ENCODE data around the gene ITGB2.
A peak's percentile ranks its signal among the peaks of the same experiment; 100 is the strongest.
"Not testable (repeated sequence)": the region's sequence is repeated elsewhere in the genome, so short reads cannot be mapped to it uniquely, and the experiment has no call there.

The ITGB2 gene

DNA sequence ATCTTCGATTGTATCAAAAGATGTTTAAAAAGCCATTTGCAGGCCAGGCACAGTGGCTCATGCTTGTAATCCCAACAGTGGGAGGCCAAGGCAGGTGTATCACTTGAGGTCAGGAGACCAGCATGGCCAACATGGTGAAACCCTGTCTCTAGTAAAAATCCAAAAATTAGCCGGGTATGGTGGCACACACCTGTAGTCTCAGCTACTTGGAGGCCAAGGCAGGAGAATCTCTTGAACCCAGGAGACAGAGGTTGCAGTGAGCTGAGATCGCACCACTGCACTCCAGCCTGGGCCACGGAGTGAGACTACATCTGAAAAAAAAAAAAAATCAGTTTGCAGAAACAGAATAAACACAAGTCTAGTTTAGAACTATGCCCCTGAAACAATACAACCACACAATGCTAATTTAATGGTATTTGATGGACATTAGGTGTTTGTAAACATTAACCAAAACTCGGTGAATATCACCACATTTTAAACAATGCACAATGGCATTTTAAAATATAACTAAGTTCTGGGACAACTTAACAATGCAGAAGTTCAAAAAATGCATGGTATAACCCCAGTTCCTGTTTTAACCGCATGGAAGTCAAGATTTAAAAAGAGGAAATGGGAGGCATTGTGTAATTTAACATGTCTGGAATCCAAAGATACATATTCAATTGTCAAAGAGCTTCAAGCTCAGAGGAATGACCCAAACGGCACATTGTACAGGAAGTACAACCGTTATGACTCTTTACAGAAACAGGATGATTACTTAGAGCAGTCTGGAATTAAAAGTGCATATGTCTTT is 40.1 kb downstream of the ITGB2 start:
- Histone ChIP-seq H3K27ac (no peak overlapping the region), H3K4me1 (peaks cover 0 to 8% (median 5%) of the 10 kb centered on the region in 4 donors), H3K9me3 (no peaks in the 10 kb centered on the region), H3K27me3 (peaks cover 0 to 2% of the 10 kb centered on the region in 2 donors), H3K4me3 (no peak overlapping the region), H3K36me3 (no peaks in the 10 kb centered on the region)
- TF ChIP-seq, protein P1, sequence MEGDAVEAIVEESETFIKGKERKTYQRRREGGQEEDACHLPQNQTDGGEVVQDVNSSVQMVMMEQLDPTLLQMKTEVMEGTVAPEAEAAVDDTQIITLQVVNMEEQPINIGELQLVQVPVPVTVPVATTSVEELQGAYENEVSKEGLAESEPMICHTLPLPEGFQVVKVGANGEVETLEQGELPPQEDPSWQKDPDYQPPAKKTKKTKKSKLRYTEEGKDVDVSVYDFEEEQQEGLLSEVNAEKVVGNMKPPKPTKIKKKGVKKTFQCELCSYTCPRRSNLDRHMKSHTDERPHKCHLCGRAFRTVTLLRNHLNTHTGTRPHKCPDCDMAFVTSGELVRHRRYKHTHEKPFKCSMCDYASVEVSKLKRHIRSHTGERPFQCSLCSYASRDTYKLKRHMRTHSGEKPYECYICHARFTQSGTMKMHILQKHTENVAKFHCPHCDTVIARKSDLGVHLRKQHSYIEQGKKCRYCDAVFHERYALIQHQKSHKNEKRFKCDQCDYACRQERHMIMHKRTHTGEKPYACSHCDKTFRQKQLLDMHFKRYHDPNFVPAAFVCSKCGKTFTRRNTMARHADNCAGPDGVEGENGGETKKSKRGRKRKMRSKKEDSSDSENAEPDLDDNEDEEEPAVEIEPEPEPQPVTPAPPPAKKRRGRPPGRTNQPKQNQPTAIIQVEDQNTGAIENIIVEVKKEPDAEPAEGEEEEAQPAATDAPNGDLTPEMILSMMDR (IDR thresholded peaks at IDR 0.05) = no peak
- intact Hi-C loops (cut with DNase I; ENCODE audit: low total_unique reads) = no loop called here
- DNase-seq = no peak

DNA sequence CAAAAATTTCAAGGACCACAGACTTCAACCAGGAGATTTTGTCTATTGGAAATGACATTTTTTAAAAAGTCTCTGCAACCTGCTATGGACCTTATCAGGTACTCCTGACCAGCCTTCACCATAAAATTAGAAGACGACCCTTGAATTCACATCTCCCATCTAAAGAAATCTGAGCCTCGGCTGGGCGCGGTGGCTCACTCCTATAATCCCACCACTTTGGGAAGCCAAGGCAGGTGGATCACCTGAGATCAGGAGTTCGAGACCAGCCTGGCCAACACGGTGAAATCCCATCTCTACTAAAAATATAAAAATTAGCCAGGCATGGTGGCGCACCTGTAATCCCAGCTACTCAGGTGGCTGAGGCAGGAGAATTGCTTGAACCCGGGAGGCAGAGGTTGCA is 41.5 kb downstream of the ITGB2 start:
- peaks cover 0 to 16% (median 8%) of the 10 kb centered on the region in 4 donors for H3K4me1 ChIP-seq
- not testable (repeated sequence) for DNase-seq, H3K27me3 ChIP-seq, H3K36me3 ChIP-seq, H3K4me3 ChIP-seq, H3K9me3 ChIP-seq, H3K27ac ChIP-seq
- intact Hi-C loops (cut with DNase I; ENCODE audit: low total_unique reads) = loop anchor here (5.0 kb wide), 1 partner anchor 77 kb away; the partner anchor contains the start of gene UBE2G2

DNA sequence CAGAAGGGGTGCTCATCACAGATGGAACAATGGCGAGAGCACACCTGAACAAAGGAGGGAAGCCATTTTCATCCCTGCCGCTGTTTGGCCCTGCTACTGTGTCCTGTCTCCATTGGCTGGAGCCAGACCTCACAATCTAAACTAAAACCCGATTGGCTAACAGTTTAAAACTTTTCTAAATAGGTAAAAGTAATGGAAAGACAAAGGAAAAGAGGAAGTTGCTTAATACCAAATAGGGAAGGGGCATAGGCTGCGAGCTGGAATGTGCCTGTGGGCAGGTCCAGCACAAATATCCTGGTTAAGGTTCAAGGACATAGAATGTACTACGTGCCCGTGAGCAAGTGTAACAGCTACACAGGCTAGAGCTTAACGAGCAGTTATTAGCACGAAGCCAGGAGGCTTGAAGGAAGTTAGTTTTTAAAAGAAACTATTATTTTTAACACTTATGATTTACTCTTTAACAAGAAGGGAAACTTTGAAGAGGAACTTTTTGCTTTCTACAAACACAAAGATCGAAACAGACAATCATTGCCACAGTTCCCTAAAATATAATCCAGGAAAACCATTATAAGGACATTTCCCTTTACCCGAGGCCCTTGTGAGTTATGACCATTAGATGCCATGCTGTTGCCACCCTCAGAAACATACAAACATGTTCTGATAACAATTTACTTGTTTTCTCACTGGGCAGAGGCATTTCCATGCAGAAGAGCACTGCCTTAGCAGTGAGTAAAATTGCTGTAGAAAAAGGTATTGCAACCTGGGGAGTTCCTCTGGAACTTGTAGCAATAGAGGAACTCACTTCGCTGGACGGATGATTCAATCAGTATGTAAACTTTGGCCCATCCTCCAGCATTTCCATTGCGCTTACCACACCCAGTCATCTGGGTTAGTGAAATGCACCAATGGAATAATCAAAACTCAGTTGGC is 42.4 kb downstream of the ITGB2 start:
- no peak for DNase-seq
- Histone ChIP-seq H3K27me3 (no peaks in the 10 kb centered on the region), H3K36me3 (no peaks in the 10 kb centered on the region), H3K9me3 (no peaks in the 10 kb centered on the region), H3K4me1 (peaks cover 0 to 18% (median 8%) of the 10 kb centered on the region in 4 donors), H3K27ac (no peak overlapping the region), H3K4me3 (no peak overlapping the region)
- intact Hi-C loops (cut with DNase I; ENCODE audit: low total_unique reads) = loop anchor here (5.0 kb wide), 1 partner anchor 76 kb away; the partner anchor contains the start of gene UBE2G2
- TF ChIP-seq, protein P1 (IDR thresholded peaks at IDR 0.05) = no peak

DNA sequence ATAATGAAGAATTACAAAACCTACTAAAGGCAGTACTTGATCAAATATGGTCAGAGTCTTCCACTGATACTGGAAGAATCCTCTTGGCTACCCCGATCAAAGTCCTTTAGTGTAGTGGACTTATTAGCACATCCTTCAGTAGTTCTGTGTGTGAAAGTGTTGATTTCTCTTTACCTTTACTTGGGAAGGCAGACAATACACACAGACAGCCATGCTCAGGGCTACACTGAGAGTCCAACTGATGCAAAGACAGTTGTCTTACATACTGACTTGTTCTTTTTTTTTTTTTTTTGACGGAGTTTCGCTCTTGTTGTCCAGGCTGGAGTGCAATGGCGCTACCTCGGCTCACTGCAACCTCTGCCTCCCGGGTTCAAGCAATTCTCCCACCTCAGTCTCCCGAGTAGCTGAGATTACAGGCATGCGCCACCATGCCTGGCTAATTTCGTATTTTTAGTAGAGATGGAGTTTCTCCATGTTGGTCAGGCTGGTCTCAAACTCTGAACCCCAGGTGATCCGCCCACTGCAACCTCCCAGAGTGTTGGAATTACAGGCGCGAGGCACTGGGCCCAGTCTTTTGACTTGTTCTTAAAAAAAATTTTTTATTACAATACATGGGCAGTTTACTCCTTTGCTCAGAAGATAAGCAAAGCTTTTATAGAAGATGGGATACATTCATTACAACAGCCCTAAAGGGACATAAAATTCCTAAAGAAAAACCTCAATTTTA is 43.7 kb downstream of the ITGB2 start:
- no peaks in the 10 kb centered on the region for H3K9me3 ChIP-seq
- no peak overlapping the region for H3K27ac ChIP-seq
- DNase-seq = no peak
- intact Hi-C loops (cut with DNase I; ENCODE audit: low total_unique reads) = loop anchor here (5.0 kb wide), 1 partner anchor 75 kb away; the partner anchor contains the start of gene UBE2G2
- no peak overlapping the region for H3K4me3 ChIP-seq
- no peaks in the 10 kb centered on the region for H3K36me3 ChIP-seq
- peaks cover 0 to 22% (median 12%) of the 10 kb centered on the region in 4 donors for H3K4me1 ChIP-seq
- TF ChIP-seq, protein P1 (IDR thresholded peaks at IDR 0.05) = no peak
- H3K27me3 ChIP-seq = no peaks in the 10 kb centered on the region

DNA sequence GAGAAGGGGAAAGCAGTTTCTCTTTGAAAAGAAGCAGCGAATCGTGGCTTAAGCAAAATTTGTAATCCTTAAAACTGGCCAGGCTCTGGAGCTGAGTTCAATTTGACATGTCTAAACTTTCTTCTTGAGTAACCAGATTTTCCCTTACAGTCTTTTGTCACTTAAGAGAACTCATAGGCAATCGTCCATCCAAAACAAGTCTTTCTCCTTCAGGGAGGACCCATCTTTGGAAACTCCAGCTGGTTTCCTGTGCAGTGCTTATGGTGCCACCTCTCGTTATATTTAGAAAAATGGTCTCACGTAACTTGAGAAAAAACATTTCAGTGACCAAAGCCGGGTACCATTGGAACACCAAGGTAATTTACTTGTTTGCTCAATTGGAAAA is 45.4 kb downstream of the ITGB2 start:
- no peak for DNase-seq
- H3K36me3 ChIP-seq = no peaks in the 10 kb centered on the region
- intact Hi-C loops (cut with DNase I; ENCODE audit: low total_unique reads) = loop anchor here (5.0 kb wide), 1 partner anchor 73 kb away; the partner anchor contains the start of gene UBE2G2
- H3K4me1 ChIP-seq = peaks cover 0 to 37% (median 26%) of the 10 kb centered on the region in 4 donors
- no peaks in the 10 kb centered on the region for H3K27me3 ChIP-seq
- peak overlapping the region; percentile 95 to 97 for H3K27ac ChIP-seq
- peak overlapping the region; percentile 93 to 96 for H3K4me3 ChIP-seq
- TF ChIP-seq, protein P1 (IDR thresholded peaks at IDR 0.05) = peak in 1 of 2 experiments; percentile 11
- H3K9me3 ChIP-seq = no peaks in the 10 kb centered on the region
